ENCODE data around the gene DPP10. TPM values are rescaled to one million over a fixed set of nuclear protein-coding genes. Genes with fewer than 3 reads are reported as not detected.

Gene DPP10
- total RNA-seq, 1 donor from 2014 or later = 2.1 TPM

- no peak for DNase-seq (ENCODE audit: low read depth, low spot score)
- peaks cover 2% of the 10 kb centered on the region for H3K9me3 Mint-ChIP-seq
- no peaks in the 10 kb centered on the region for H3K36me3 Mint-ChIP-seq (ENCODE audit: low read depth)
- H3K4me1 Mint-ChIP-seq = no peaks in the 10 kb centered on the region
- no peaks in the 10 kb centered on the region for H3K27me3 Mint-ChIP-seq (ENCODE audit: low read depth)
- H3K4me3 Mint-ChIP-seq = no peak overlapping the region
- no peak for TF ChIP-seq CTCF (conservative IDR thresholded peaks at IDR 0.05)
- no peak overlapping the region for H3K27ac Mint-ChIP-seq (ENCODE audit: unreplicated experiment)
Measured at GRCh38 chr2:114769110-114769509, 326.7 kb downstream of the DPP10 start.

GRCh38 chr2:114769991-114770390, 327.6 kb downstream of the DPP10 start:
- no peak for TF ChIP-seq CTCF (conservative IDR thresholded peaks at IDR 0.05)
- Mint-ChIP-seq H3K4me1 (no peaks in the 10 kb centered on the region), H3K4me3 (no peak overlapping the region), H3K27ac (ENCODE audit: unreplicated experiment) (no peak overlapping the region), H3K36me3 (ENCODE audit: low read depth) (no peaks in the 10 kb centered on the region), H3K27me3 (ENCODE audit: low read depth) (no peaks in the 10 kb centered on the region), H3K9me3 (peaks cover 2% of the 10 kb centered on the region)
- DNase-seq (ENCODE audit: low read depth, low spot score) = no peak

DNA sequence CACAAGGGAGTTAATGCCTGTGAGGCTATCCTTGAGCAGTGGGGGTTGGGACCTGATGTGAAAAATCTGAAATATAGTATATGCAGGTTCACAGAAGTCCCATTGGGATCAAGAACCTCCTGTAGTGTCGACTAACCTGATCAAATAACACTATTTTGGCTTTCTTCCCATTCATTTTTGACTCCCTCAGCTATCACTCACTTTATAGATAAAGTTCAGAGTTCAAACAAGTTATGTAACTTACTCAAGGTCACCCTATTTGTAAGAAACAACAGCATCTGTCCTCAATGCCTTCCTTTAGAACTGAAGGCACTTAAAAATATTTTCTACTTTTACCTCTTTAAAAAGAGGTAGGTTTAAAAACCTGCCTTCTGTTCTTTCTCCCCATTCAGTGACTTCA, 341.6 kb downstream of the DPP10 start:
- no peak for DNase-seq (ENCODE audit: low read depth, low spot score)
- H3K4me3 Mint-ChIP-seq = no peak overlapping the region
- no peaks in the 10 kb centered on the region for H3K27me3 Mint-ChIP-seq (ENCODE audit: low read depth)
- no peaks in the 10 kb centered on the region for H3K4me1 Mint-ChIP-seq
- H3K36me3 Mint-ChIP-seq (ENCODE audit: low read depth) = no peaks in the 10 kb centered on the region
- no peak for TF ChIP-seq CTCF (conservative IDR thresholded peaks at IDR 0.05)
- no peaks in the 10 kb centered on the region for H3K9me3 Mint-ChIP-seq
- no peak overlapping the region for H3K27ac Mint-ChIP-seq (ENCODE audit: unreplicated experiment)

- no peak overlapping the region for H3K4me3 Mint-ChIP-seq
- no peaks in the 10 kb centered on the region for H3K4me1 Mint-ChIP-seq
- H3K27me3 Mint-ChIP-seq (ENCODE audit: low read depth) = no peaks in the 10 kb centered on the region
- DNase-seq (ENCODE audit: low read depth, low spot score) = no peak
- no peak for TF ChIP-seq CTCF (conservative IDR thresholded peaks at IDR 0.05)
- H3K36me3 Mint-ChIP-seq (ENCODE audit: low read depth) = no peaks in the 10 kb centered on the region
- no peaks in the 10 kb centered on the region for H3K9me3 Mint-ChIP-seq
- H3K27ac Mint-ChIP-seq (ENCODE audit: unreplicated experiment) = no peak overlapping the region
Measured at GRCh38 chr2:114784890-114785583, 342.6 kb downstream of the DPP10 start.

GRCh38 chr2:114786901-114787300, 344.5 kb downstream of the DPP10 start:
- H3K9me3 Mint-ChIP-seq = no peaks in the 10 kb centered on the region

More at GRCh38 chr2:114786901-114787300, 344.5 kb downstream of the DPP10 start:
- no peak overlapping the region for H3K27ac Mint-ChIP-seq (ENCODE audit: unreplicated experiment)
- no peaks in the 10 kb centered on the region for H3K4me1 Mint-ChIP-seq
- H3K4me3 Mint-ChIP-seq = no peak overlapping the region
- DNase-seq (ENCODE audit: low read depth, low spot score) = no peak
- TF ChIP-seq CTCF (conservative IDR thresholded peaks at IDR 0.05) = no peak
- H3K27me3 Mint-ChIP-seq (ENCODE audit: low read depth) = no peaks in the 10 kb centered on the region
- H3K36me3 Mint-ChIP-seq (ENCODE audit: low read depth) = no peaks in the 10 kb centered on the region
